ENCODE results near the gene ZNF560. TPM values are rescaled to one million over a fixed set of nuclear protein-coding genes. Genes with fewer than 3 reads are reported as not detected.

Gene ZNF560
- total RNA-seq, 2 experiments from 2014 or later = not detected

DNA sequence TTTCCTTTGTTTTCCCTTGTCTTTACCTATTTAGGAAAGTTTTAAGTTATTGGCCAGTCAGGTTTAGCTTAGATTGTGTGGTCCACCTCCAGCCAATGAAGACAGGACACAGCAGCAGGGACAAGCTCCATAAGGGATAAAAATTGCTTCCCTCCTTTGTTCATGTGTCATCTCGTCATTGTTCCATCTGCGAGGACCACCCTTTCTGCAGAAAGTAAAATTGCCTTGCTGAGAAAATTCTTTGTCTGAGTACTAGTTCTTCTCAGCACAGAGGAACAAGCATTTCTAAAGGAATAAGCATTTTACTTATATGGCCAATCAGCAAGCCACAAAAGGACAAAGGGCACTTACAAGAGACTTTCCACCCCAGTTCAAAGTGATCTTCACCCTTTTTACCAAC lies 11.4 kb downstream of the ZNF560 start:
- no peak overlapping the region for H2AFZ ChIP-seq (ENCODE audit: low read length)
- H3K79me2 ChIP-seq (ENCODE audit: insufficient read depth, low read depth, low read length) = no peaks in the 10 kb centered on the region
- no peak overlapping the region for H3K4me2 ChIP-seq (ENCODE audit: low read length)
- H3K36me3 ChIP-seq (ENCODE audit: insufficient read depth, low read length) = no peaks in the 10 kb centered on the region
- no peaks in the 10 kb centered on the region for H3K9me2 ChIP-seq (ENCODE audit: insufficient read depth, low read length)
- peak; percentile 2 for DNase-seq (ENCODE audit: low spot score)
- intact Hi-C loops (cut with micrococcal nuclease; ENCODE audit: unreplicated experiment) = no loop called here
- BruUV-seq (replicated peaks) = no TSS peak
- no peak overlapping the region for H3K27ac ChIP-seq (ENCODE audit: low read depth, low read length, poor library complexity, severe bottlenecking)
- TF ChIP-seq, protein P1, sequence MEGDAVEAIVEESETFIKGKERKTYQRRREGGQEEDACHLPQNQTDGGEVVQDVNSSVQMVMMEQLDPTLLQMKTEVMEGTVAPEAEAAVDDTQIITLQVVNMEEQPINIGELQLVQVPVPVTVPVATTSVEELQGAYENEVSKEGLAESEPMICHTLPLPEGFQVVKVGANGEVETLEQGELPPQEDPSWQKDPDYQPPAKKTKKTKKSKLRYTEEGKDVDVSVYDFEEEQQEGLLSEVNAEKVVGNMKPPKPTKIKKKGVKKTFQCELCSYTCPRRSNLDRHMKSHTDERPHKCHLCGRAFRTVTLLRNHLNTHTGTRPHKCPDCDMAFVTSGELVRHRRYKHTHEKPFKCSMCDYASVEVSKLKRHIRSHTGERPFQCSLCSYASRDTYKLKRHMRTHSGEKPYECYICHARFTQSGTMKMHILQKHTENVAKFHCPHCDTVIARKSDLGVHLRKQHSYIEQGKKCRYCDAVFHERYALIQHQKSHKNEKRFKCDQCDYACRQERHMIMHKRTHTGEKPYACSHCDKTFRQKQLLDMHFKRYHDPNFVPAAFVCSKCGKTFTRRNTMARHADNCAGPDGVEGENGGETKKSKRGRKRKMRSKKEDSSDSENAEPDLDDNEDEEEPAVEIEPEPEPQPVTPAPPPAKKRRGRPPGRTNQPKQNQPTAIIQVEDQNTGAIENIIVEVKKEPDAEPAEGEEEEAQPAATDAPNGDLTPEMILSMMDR (conservative IDR thresholded peaks at IDR 0.05; ENCODE audit: low read length) = no peak
- no peak for TF ChIP-seq EZH2phosphoT487 (IDR thresholded peaks at IDR 0.05; ENCODE audit: borderline replicate concordance, low read depth, low read length)
- no peaks in the 10 kb centered on the region for H3K4me1 ChIP-seq (ENCODE audit: insufficient read depth, low read length, poor library complexity, severe bottlenecking)
- H3K4me3 ChIP-seq (ENCODE audit: low read depth, low read length, poor library complexity, severe bottlenecking) = no peak overlapping the region
- no peaks in the 10 kb centered on the region for H4K20me1 ChIP-seq (ENCODE audit: insufficient read depth, low read length)
- POLR2A ChIA-PET = no interaction called here
- CTCF ChIA-PET (ENCODE audit: unreplicated experiment) = interaction anchor here (0.6 kb wide), 1 partner anchor 282 kb away, joined by 3 read pairs; no protein-coding TSS in a partner anchor
- peaks cover 23% of the 10 kb centered on the region for H3K9me3 ChIP-seq (ENCODE audit: low read length)

DNA sequence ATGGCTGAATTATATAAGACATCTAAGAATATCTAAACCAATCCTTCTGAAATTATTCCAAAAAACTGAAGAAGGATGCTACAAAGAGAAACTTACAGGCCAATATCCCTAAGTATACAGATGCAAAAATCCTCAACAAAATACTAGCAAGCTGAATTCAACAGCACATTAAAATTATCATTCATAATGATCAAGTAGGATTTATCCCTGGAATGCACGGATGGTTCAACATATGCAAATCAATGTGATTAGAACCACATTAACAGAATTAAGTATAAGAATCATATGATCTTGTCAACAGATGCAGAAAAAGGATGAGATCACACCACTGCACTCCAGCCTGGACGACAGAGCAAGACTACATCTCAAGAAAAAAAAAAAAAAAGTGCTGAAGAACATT lies 13.3 kb downstream of the ZNF560 start:
- Histone ChIP-seq H3K9me3 (ENCODE audit: low read length) (peaks cover 23% of the 10 kb centered on the region), H3K4me2 (ENCODE audit: low read length) (no peak overlapping the region), H3K36me3 (ENCODE audit: insufficient read depth, low read length) (no peaks in the 10 kb centered on the region), H3K4me3 (ENCODE audit: low read depth, low read length, poor library complexity, severe bottlenecking) (no peak overlapping the region), H4K20me1 (ENCODE audit: insufficient read depth, low read length) (no peaks in the 10 kb centered on the region), H2AFZ (ENCODE audit: low read length) (no peak overlapping the region), H3K9me2 (ENCODE audit: insufficient read depth, low read length) (no peaks in the 10 kb centered on the region), H3K4me1 (ENCODE audit: insufficient read depth, low read length, poor library complexity, severe bottlenecking) (no peaks in the 10 kb centered on the region), H3K27ac (ENCODE audit: low read depth, low read length, poor library complexity, severe bottlenecking) (no peak overlapping the region), H3K79me2 (ENCODE audit: insufficient read depth, low read depth, low read length) (no peaks in the 10 kb centered on the region)
- ChIA-PET POLR2A (no interaction called here), CTCF (ENCODE audit: unreplicated experiment) (no interaction called here)
- intact Hi-C loops (cut with micrococcal nuclease; ENCODE audit: unreplicated experiment) = no loop called here
- no peak for DNase-seq (ENCODE audit: low spot score)
- no peak for TF ChIP-seq EZH2phosphoT487 (IDR thresholded peaks at IDR 0.05; ENCODE audit: borderline replicate concordance, low read depth, low read length)
- TF ChIP-seq, protein P1 (conservative IDR thresholded peaks at IDR 0.05; ENCODE audit: low read length) = no peak
- BruUV-seq (replicated peaks) = no TSS peak

DNA sequence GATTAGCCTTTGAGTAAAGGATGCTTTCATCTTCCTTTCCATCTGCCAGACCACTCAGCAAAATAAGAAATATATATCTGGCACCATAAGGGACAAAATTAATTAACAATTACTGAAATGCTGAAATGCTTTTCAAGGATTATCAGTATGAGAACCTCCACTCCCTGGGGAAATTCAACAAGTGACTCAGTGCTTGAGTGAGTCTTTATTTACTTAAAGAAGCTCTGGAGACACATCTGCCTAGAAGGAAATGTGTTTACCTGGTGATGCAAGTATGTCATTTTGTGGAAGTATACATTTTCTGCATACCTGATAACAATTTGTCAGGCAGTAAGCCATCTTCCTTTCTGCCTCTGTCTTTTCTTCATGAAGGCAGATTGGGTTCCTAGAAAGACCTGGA lies 23.4 kb downstream of the ZNF560 start:
- Histone ChIP-seq H2AFZ (ENCODE audit: low read length) (no peak overlapping the region), H3K9me2 (ENCODE audit: insufficient read depth, low read length) (no peaks in the 10 kb centered on the region), H3K79me2 (ENCODE audit: insufficient read depth, low read depth, low read length) (no peaks in the 10 kb centered on the region), H3K27ac (ENCODE audit: low read depth, low read length, poor library complexity, severe bottlenecking) (no peak overlapping the region), H3K36me3 (ENCODE audit: insufficient read depth, low read length) (no peaks in the 10 kb centered on the region), H3K4me1 (ENCODE audit: insufficient read depth, low read length, poor library complexity, severe bottlenecking) (no peaks in the 10 kb centered on the region), H3K4me3 (ENCODE audit: low read depth, low read length, poor library complexity, severe bottlenecking) (no peak overlapping the region), H4K20me1 (ENCODE audit: insufficient read depth, low read length) (no peaks in the 10 kb centered on the region), H3K4me2 (ENCODE audit: low read length) (no peak overlapping the region), H3K9me3 (ENCODE audit: low read length) (peaks cover 17% of the 10 kb centered on the region; the same call in 1 of the 2 replicates)
- POLR2A ChIA-PET = no interaction called here
- DNase-seq (ENCODE audit: low spot score) = no peak
- intact Hi-C loops (cut with micrococcal nuclease; ENCODE audit: unreplicated experiment) = no loop called here
- TF ChIP-seq, protein P1 (conservative IDR thresholded peaks at IDR 0.05; ENCODE audit: low read length) = no peak
- no peak for TF ChIP-seq EZH2phosphoT487 (IDR thresholded peaks at IDR 0.05; ENCODE audit: borderline replicate concordance, low read depth, low read length)
- BruUV-seq (replicated peaks) = no TSS peak
- CTCF ChIA-PET (ENCODE audit: unreplicated experiment) = no interaction called here

All from OCI-LY7 (cell line).